ENCODE results near the gene DISP2.

The DISP2 gene

DNA sequence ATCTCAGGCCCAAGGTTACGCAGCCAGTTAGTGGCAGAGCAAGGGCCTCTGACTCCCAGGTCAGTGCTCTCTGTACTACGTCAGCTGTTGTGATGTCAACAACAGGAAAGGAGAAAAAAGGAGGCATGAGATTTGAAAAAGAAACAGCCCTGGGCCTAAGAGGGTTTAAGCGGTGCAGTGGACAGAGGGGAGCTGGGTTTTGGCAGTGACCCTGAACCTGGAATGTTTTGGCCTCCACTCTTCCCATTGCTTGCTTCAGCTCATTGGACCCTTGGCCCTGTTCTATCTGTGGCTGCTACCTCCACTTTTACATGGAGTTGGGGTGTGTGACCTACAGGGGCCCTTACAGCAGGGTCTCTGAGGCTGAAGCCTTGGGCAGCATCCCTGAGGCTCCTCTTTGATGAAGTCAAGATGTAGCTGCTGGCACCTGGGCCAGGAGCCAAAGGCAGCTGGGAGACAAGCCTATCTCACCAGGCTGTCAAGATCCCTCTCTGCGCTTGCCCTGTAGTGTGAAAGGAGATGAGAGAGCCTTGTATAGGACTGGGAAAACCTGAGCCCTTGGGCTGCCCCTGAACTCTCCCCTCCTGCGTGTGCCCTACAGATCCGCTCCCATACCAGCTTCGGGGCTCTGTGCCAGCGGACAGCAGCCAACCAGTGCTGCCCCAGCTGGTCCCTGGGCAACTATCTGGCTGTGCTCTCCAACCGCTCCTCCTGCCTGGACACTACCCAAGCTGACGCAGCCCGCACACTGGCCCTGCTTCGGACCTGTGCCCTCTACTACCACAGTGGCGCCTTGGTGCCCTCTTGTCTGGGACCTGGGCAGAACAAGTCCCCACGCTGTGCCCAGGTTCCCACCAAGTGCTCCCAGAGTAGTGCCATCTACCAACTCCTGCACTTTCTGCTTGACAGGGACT lies 8.7 kb downstream of the DISP2 start:
- DNase-seq = no peak

DNA sequence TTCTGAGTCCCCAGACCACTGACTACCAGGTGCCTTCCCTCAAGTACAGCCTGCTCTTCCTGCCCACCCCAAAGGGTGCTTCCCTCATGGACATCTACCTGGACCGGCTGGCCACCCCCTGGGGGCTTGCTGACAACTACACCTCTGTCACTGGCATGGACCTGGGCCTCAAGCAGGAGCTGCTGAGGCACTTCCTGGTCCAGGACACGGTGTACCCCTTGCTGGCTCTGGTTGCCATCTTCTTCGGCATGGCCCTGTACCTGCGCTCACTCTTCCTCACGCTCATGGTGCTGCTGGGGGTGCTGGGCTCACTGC lies 9.3 kb downstream of the DISP2 start:
- no peak for DNase-seq

DNA sequence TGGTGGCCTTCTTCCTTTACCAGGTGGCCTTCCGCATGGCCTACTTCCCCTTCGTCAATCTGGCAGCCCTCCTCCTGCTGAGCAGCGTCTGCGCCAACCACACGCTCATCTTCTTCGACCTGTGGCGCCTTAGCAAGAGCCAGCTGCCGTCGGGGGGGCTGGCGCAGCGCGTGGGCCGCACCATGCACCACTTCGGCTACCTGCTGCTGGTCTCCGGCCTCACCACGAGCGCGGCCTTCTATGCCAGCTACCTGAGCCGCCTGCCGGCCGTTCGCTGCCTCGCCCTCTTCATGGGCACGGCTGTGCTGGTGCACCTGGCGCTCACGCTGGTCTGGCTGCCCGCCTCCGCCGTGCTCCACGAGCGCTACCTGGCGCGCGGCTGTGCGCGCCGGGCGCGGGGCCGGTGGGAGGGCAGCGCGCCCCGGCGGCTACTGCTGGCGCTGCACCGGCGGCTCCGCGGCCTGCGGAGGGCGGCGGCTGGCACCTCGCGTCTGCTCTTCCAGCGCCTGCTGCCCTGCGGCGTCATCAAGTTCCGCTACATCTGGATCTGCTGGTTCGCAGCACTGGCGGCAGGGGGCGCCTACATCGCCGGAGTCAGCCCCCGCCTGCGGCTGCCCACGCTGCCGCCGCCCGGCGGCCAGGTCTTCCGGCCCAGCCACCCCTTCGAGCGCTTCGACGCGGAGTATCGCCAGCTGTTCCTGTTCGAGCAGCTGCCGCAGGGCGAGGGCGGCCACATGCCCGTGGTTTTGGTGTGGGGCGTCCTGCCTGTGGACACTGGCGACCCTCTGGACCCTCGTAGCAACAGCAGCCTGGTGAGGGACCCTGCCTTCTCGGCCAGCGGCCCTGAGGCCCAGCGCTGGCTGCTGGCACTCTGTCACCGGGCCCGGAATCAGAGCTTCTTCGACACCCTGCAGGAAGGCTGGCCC lies 9.9 kb downstream of the DISP2 start:
- DNase-seq = peak; percentile 81

DNA sequence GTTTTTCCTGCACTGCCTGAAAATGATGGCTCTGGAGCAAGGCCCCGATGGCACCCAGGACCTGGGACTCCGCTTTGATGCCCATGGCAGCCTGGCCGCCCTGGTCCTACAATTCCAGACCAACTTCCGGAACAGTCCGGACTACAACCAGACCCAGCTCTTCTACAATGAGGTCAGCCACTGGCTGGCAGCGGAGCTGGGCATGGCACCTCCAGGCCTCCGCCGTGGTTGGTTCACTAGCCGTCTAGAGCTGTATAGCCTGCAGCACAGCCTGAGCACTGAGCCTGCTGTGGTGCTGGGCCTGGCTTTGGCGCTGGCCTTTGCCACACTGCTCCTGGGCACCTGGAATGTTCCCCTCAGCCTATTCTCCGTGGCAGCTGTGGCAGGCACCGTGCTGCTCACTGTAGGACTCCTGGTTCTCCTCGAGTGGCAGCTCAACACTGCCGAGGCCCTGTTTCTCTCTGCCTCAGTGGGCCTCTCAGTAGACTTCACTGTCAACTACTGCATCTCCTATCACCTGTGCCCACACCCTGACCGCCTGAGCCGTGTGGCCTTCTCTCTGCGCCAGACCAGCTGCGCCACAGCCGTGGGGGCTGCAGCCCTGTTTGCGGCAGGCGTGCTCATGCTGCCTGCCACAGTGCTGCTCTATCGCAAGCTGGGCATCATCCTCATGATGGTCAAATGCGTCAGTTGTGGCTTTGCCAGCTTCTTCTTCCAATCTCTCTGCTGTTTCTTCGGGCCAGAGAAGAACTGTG lies 10.9 kb downstream of the DISP2 start:
- no peak for DNase-seq

DNA sequence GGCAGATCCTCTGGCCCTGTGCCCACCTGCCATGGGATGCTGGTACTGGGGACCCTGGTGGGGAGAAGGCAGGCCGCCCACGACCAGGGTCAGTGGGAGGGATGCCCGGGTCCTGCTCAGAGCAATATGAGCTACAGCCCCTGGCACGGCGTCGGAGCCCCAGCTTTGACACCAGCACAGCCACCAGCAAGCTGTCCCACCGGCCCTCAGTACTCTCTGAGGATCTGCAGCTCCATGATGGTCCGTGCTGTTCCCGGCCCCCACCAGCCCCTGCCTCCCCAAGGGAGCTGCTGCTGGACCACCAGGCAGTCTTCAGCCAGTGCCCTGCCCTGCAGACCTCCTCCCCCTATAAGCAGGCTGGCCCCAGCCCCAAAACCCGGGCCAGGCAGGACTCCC lies 11.5 kb downstream of the DISP2 start:
- no peak for DNase-seq

DNA sequence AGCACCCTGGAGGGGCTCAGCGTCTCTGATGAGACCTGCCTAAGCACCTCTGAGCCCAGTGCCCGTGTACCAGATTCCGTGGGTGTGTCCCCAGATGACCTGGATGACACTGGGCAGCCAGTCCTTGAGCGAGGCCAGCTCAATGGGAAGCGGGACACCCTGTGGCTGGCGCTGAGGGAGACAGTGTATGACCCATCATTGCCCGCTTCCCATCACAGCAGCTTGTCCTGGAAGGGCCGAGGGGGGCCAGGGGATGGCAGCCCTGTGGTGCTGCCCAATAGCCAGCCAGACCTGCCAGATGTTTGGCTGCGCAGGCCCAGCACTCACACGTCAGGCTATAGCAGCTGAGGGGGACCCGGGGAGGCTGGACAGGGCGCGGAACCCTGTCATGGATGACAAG lies 12.0 kb downstream of the DISP2 start:
- no peak for DNase-seq

DNA sequence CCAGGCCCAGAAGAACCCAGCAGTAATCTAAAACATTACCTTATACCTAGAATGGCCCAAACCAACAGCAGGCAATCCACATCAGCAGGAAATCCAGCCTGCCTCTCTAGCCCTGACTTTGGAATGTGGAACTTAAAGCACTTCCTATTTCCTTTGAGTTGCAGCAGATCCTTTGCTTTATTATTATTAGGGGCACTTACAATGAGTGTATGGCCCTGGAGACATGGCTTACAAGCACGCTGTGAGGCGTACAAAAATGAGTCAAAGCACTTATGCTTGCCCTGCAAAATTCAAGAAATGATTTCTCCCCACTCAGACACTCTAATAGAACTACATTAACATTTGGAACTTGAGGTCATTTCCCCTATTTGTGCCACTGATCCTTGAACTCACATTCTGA lies 15.0 kb downstream of the DISP2 start:
- DNase-seq = no peak

DNA sequence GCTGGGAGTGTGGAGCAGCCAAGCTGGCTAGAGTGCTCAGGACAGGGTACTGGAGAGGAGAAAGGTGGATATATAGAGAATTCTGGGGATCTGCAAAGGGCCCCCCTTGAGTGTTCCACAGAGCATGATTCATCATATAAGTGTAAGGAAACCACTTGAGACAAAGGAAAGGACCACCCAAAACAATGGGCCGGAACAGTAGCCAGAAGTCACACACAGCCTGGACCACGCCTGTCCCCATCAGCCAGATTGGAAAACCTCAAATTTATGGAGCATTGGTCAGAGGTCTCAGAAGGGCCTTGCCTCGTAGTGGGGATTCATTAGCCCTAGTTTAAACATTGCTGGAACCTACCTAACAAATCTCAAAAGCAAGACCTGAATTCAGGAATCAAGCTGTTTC lies 19.6 kb downstream of the DISP2 start:
- no peak for DNase-seq

DNA sequence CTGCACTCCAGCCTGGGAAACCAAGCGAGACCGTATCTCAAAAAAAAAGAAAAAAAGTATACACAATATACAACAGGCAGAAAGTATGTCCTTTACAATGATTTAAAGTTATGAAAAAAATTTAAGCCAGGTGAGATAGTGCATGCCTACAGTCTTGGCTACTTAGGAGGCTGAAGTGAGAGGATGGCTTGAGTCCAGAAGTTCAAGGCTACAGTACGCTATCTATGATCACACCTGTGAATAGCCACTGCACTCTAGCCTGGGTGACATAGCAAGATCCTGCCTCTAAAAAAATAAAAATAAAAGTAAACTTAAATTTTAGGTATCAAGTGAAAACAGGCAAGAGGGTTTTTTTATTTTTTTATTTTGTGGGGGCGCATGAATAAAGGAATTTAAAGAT lies 21.4 kb downstream of the DISP2 start:
- no peak for DNase-seq

DNA sequence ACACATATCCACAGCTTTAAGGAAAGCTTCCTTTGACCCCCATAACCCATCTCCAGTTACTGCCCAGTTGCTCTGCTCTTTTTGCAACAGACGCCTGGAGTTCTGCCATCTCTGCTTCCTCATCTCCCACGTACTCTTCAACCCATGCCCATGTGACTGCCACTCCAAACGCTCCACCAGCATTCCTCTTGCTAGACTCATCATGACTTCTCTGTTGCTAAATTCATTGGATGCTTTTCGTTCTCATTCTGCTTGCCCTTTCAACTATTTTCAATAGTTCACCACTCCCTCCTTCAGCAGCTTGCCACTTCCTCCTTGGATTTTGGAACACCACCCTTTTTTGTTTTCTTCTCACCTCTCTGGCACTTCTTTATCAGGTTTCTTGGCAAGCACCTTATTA lies 21.8 kb downstream of the DISP2 start:
- DNase-seq = no peak

DNA sequence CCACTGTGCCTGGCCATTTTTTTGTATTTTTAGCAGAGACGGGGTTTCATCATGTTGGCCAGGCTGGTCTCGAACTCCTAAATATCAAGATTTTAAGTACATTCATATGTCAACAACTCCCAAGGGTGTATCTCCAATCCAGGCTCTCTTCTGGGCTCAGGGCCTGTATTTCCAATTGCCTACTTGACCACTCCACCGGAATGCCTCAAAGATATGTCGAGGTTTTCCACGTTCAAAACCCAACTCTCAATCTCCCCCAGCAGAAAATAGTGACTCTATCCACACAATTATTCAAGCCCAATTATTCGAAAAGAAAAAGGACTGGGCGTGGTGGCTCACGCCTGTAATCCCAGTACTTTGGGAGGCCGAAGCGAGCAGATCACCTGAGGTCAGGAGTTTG lies 22.6 kb downstream of the DISP2 start:
- no peak for DNase-seq

DNA sequence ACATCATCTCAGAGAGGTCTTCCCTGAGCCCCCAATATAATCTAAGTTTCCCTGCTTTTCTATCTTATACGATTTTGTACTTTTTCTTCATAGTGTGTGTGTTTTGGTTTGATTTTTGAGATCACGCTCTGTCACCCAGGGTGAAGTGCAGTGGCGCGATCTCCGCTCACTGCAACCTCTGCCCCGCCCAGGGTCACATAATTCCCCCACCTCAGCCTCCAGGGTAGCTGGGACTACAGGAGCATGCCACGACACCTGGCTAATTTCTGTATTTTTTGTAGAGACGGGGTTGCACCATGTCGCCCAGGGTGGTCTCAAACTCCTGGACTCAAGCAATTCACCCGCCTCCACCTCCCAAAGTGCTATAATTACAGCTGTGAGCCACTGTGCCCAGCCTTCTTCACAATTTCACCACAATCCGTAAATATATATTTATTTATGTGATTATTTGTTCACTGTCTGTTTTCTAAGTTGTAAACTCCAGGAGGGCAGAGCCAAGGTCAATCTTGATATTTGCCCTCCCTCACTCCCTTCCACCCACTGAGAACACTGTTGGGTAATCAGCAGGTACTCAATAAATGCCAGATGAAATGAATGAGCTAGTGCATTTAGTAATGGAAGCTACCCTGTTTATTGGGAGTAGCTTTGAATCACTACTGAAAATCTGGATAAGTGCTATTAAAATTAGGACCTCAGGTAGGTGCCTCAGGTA lies 24.0 kb downstream of the DISP2 start:
- DNase-seq = no peak

DNA sequence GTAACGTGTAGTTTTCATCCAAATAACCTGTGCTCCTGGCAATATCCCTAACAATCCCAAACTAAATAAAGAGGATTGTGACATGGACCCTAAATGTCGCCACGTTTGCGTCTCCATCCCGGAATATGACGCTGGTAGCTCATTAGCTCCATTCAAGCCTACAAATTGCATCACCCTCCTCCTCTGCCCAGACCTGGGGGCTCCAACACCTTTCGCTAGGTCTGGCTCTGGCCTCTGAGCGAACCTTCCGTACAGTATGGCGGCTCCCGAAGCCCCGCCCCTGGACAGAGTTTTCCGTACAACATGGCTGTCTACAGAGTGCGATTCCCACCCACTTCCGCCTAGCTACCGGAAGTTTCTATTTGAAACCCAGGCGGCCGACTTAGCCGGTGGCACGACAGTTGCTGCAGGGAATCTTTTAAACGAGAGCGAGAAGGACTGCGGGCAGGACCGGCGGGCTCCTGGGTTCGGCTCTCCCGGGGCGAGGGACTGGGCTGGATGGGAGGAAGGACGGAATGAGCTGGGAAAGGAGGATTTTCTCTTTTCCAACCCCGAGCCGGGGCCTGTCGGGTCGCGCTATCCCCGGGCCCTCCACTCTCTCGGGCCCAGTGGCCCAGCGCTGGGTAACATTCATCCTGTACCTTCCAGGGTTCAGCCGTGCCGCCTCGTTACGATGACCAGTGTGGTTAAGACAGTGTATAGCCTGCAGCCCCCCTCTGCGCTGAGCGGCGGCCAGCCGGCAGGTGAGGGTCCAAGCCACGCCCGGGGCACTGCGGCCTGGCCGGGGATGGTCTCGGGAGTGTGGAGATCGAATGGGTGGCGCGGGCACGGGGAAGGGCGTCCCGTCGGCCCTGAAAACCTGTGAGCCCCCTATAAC lies 24.8 kb downstream of the DISP2 start, which contains the start of gene KNSTRN:
Gene KNSTRN (plus strand): TSS at position 142 of the 877 bp plus-strand sequence. CDS start 115 bp downstream, at position 257.
- peak; percentile 91 for DNase-seq

DNA sequence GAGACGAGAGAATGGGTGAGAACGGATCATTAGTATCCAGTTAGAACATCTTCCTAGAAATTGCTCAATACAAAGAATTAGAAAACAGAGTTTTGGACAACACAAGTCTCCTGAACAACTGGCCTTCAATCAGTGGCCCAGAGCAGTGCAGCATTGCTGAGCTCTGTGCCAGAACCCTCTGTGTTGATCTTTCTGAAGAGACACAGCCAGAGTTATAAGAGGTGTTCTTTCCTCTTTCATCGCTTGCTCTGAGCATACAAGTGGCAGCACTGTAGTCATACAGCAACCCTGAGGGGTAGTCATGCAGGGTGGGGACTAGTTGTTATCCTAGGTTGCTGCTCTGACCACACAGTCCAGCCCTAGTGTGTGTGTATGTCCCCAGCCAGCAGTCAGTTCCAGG lies 28.5 kb downstream of the DISP2 start:
- DNase-seq = no peak

DNA sequence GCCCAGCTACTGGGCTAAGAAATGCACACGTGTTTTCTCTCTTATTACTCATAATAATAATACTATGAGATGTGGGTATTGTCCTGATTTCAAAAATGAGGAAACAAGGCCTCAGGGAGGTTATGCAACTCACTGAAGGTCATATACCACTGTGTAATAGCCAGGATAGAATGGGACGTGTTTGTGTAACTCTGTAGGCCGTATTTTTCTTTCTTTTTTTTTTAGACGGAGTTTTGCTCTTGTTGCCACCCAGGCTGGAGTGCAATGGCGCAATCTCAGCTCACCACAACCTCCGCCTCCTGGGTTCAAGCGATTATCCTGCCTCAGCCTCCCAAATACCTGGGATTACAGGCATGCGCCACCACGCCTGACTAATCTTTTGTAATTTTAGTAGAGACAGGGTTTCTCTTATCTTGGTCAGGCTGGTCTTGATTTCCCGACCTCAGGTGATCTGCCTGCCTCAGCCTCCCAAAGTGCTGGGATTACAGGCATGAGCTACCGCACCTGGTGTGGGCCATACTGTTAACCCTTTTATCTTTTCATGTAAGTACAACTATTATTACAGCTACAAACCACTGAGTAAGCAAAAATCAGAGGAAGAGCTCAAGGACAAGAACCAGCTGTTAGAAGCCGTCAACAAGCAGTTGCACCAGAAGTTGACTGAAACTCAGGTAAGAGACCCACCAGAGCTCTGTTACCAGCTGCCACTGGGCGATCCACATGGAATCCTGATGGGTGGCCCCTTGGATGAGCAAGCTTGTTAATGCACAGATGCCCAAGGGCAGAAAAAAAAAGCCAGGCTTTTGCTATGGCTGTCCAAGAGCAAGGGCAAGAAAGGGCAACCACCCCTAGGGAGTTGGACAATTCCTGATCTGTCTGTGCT lies 31.2 kb downstream of the DISP2 start:
- no peak for DNase-seq

DNA sequence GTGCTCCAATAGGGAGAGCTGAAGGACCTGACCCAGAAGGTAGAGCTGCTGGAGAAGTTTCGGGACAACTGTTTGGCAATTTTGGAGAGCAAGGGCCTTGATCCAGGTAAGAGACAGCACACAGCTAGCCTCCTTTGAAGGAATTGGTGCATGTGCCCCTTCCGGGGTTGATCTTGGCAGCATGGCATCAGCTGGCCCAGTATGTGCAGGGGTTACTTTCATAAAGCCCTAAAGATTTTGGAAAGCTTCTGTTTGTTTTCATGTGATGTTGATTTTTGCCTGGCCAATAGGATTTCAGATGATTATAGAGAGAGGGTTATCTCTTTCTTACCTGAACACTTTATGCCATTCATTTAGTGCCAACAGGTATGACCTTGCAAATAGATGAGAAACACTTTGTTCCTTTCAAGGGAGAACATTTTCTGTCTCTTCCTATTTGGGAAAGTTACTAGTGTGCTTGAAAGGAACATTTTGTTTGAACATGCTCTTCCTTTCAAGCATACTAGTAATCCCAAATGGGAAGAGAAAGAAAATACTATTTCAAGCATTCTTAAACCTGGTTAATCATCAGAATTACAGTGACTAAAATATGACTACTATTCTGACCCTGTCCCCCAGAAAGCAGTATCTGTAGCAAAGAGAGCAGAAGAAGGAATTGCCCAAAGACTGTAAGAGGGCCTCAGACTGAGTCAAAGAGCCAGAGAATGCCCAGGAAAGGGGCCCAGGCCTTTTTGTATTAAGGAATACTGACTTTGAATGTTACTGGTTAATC lies 32.0 kb downstream of the DISP2 start:
- DNase-seq = no peak

DNA sequence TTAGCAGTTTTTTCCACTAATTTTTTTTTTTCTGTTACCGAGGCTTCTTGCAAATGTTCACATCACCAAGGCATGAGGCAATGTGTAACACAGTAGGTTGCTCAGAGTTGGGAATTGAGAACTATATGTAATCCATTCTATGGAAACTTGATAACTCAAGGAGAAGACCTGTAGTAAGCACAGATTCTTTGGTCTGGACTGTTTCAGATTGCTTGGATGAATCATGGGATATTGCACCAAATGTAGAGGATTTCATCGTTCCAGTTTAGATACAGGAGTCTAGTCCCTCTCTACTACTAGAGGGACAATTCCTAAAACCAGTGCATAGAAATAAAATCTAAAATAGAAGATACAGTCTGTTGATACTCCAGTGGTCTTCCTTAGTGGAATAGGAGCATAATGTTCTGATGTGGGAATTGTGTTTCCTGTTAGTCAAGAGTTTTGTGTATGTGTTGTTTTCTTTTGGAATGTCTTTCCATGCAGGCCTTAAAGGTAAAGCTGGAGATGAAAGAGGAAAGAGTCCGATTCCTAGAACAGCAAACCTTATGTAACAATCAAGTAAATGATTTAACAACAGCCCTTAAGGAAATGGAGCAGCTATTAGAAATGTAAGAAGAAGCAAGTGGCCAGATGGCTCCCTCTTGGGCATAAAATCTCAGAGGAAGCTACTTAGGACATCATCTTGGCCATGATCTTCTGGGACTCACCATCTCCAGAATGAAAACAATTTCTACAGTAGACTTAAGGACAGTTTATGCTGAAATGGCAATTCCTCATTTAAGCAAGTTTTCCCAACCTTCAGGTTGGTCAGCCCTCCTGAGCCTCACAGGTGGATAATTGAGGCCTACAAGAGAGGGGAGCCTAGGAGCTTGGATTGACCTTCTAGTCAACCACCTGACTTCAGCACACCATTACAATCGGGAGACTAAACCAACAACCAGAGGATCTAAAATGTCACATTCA lies 35.2 kb downstream of the DISP2 start:
- no peak for DNase-seq

DNA sequence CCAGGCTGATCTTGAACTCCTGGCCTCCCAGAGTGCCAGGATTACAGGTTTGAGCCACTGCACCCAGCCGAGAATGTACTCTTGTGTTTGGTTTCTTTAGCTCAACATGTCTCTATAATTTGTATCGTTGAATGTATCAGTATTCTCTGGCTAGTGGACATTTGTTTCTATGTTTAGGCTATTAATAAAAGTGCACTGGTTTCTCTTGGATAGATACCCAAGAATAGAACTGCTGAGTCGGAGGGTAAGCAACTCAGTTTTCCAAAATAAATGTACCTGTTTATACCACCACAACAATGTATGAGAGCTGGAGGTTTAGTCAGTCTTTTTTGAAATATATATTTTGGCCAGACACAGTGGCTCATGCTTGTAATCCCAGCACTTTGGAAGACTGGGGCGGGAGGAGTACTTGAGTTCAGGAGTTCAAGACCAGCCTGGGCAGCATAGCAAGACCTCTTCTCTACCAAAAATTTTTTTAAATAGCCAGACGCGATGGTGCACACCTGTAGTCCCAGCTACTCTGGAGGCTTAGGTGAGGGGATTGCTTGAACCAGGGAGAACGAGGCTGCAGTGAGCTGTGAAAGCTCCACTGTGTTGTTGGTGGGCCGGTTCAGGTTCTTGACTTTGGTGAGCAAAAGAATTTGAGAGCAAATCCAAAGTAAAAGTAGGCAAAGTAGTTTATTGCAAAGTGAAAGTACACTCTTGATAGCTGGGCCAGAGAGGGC lies 39.8 kb downstream of the DISP2 start:
- no peak for DNase-seq
